Endothelial cell of hepatic sinusoid (primary cell): ENCODE measurements around the gene ANKRD26.

Source experiments
- in situ Hi-C: cut with HindIII; loops from 2 replicates; pipeline ENCODE4 v1.10.0; 2017; ENCODE audit warnings: low sequenced_read_pairs

ANKRD26 gene

GRCh38 chr10:27022048-27022447, 78.2 kb downstream of the ANKRD26 start:
- in situ Hi-C loops = no loop called here

GRCh38 chr10:27020243-27020642, 80.1 kb downstream of the ANKRD26 start:
- in situ Hi-C loops = no loop called here

GRCh38 chr10:27019827-27020226, 80.5 kb downstream of the ANKRD26 start:
- in situ Hi-C loops = no loop called here

- in situ Hi-C loops = no loop called here
Observed at GRCh38 chr10:26997610-26998009, 102.7 kb downstream of the ANKRD26 start.

GRCh38 chr10:26994743-26995142, 105.6 kb downstream of the ANKRD26 start:
- in situ Hi-C loops = no loop called here

GRCh38 chr10:26987851-26988250, 112.4 kb downstream of the ANKRD26 start:
- in situ Hi-C loops = no loop called here

GRCh38 chr10:26983156-26983555, 117.1 kb downstream of the ANKRD26 start:
- in situ Hi-C loops = no loop called here

- in situ Hi-C loops = no loop called here
Observed at GRCh38 chr10:26982058-26982457, 118.2 kb downstream of the ANKRD26 start.

GRCh38 chr10:26981232-26981824, 119.0 kb downstream of the ANKRD26 start:
- in situ Hi-C loops = no loop called here

GRCh38 chr10:26978519-26978918, 121.8 kb downstream of the ANKRD26 start:
- in situ Hi-C loops = no loop called here

GRCh38 chr10:26977635-26978034, 122.7 kb downstream of the ANKRD26 start:
- in situ Hi-C loops = no loop called here

GRCh38 chr10:26970667-26971066, 129.6 kb downstream of the ANKRD26 start:
- in situ Hi-C loops = no loop called here

- in situ Hi-C loops = no loop called here
Observed at GRCh38 chr10:26969145-26969926, 131.0 kb downstream of the ANKRD26 start.

- in situ Hi-C loops = no loop called here
Observed at GRCh38 chr10:26962835-26963234, 137.5 kb downstream of the ANKRD26 start.

GRCh38 chr10:26960308-26960707, 140.0 kb downstream of the ANKRD26 start:
- in situ Hi-C loops = no loop called here

GRCh38 chr10:26959841-26960240, 140.5 kb downstream of the ANKRD26 start:
- in situ Hi-C loops = no loop called here
